ENCODE measurements around the gene TMEM167A.

Gene TMEM167A

GRCh38 chr5:83076742-83077661, at the start of gene TMEM167A, which contains the start of gene XRCC4:
Gene TMEM167A, minus strand, starts transcription at chr5:83077394. Its CDS starts 71 bp downstream, at chr5:83077323.
Gene XRCC4, plus strand, starts transcription at chr5:83077547. Its CDS starts 27,373 bp downstream, at chr5:83104920.
- peak; percentile 100 for DNase-seq

GRCh38 chr5:83126501-83126900, 49.3 kb upstream of the TMEM167A start:
- no peak for DNase-seq

GRCh38 chr5:83125560-83125959, 48.4 kb upstream of the TMEM167A start:
- no peak for DNase-seq

DNA sequence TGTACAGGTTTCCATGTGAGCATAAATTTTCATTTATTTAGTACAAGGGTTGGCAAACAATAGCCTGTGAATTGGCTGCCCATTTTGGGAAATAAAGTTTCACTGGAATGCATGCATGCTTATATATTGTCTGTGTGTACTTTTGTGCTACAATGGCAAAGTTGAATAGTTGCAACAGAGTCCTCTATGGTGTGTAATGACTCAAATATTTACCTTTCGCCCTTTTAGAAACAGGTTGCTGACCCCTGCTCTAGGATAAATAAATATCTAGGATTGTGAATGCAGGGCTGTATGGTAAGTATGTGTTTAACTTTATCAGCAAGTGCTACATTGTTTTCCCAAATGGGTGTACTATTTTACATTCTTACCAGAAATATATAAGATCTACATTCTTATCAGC, 47.4 kb upstream of the TMEM167A start:
- peak; percentile 30 for DNase-seq

- no peak for DNase-seq
These were observed 41.8 kb upstream of the TMEM167A start for GRCh38 chr5:83118976-83119375.

DNA sequence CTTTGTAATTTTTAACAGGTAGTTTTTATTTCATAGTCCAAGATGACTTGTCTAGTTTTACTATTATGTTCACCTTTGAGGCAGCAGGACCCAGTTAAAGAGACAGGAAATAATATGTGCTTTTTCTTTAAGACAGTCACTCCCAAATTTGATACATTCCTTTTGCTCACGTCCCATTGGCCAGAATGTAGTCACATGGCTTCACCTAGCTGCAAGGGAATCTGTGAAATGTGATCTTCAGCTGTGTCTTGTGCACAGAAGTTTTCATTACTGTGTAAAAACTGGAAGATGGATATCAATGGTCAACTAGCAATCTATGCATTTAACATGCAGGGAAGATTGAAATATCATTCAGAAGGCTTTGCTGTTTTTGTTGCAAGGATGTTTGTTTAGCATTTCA, 41.3 kb upstream of the TMEM167A start:
- no peak for DNase-seq

- DNase-seq: no peak
These were observed 38.6 kb upstream of the TMEM167A start for GRCh38 chr5:83115816-83116215.

- no peak for DNase-seq
These were observed 32.2 kb upstream of the TMEM167A start for GRCh38 chr5:83109380-83109779.

DNA sequence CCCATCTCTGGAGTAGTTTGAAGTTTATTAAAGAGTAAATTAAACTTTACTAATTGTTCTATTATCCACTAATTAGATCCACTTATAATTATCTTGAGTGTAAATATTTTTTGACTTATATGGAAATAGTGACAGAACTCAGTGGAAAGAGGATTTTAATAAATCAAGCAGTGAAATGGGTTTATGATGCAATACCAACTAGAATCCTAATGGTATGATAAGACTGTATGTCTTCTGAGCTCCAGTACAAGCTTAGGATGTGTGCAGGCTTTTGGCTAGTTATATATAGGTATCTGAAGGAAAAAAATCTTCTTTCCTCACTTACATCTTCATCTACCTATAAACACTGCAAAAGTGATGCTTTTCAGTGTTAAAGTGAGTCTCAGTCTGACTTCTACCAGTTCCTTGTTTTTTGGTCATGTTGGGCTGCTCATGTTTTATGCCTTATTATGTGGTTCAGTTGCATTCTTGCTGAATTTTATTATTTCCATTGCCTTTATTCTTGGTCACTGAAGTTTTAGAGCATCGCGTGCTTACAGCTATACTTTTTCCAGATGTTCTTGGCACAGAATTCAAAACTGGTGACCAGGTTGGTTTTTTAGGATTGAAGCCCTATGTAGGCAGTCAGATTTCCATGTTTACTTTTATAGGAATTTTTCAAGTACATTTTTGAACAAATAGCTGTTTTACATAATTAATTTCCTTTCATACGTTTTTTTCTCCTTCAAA, 30.7 kb upstream of the TMEM167A start:
- no peak for DNase-seq

- no peak for DNase-seq
These were observed 26.8 kb upstream of the TMEM167A start for GRCh38 chr5:83104021-83104420.

- DNase-seq: no peak
These were observed 25.3 kb upstream of the TMEM167A start for GRCh38 chr5:83102364-83102980.

GRCh38 chr5:83101514-83101913, 24.3 kb upstream of the TMEM167A start:
- no peak for DNase-seq

DNA sequence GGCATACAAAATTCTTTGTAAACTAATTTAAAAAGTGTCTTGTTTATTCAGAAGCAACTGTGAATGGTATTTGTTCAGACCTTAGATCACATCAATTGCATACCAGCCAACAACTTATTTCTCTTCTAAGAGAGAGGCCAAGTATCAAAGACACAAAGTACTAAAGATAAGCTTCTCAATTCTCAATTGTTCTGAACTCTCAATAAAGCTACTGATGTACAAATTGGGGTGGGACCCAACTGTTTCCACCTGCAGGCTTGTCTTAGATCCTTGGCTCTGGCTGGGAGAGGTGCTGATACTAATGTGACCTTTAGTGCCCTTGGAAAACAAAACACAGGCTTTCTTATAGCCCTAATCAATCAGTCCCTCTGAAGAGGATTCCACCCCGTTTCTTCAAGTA, 22.3 kb upstream of the TMEM167A start:
- DNase-seq: no peak

- peak; percentile 70 for DNase-seq
These were observed 21.8 kb upstream of the TMEM167A start for GRCh38 chr5:83099001-83099400.

DNA sequence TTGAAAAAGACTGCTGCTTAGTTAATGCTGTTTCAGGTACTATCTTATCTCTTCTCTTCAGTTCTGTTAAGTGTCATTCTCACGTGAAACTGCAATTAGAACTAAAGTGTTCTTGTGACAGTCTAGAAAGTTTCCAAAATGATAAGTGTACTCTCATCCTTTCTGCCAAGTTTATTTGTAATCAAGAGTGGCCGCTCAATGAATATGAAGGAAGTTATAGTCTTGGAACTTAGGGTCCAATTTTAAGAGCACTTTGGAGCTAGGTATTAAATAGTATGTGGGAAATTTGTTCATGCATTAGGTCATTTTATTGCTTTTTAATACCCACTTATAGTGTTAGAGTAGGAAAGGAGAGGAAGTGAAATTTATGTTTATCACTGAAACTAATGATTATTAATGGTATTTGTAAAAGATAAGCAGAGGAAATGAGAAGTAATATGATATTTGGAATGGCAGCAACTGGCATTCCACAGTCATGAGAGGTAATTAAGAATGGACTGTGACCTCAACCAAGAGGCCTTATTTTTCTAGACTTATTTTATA, 20.6 kb upstream of the TMEM167A start:
- DNase-seq: no peak

GRCh38 chr5:83096660-83097339, 19.6 kb upstream of the TMEM167A start:
- DNase-seq: no peak

- no peak for DNase-seq
These were observed 18.9 kb upstream of the TMEM167A start for GRCh38 chr5:83095957-83096539.

DNA sequence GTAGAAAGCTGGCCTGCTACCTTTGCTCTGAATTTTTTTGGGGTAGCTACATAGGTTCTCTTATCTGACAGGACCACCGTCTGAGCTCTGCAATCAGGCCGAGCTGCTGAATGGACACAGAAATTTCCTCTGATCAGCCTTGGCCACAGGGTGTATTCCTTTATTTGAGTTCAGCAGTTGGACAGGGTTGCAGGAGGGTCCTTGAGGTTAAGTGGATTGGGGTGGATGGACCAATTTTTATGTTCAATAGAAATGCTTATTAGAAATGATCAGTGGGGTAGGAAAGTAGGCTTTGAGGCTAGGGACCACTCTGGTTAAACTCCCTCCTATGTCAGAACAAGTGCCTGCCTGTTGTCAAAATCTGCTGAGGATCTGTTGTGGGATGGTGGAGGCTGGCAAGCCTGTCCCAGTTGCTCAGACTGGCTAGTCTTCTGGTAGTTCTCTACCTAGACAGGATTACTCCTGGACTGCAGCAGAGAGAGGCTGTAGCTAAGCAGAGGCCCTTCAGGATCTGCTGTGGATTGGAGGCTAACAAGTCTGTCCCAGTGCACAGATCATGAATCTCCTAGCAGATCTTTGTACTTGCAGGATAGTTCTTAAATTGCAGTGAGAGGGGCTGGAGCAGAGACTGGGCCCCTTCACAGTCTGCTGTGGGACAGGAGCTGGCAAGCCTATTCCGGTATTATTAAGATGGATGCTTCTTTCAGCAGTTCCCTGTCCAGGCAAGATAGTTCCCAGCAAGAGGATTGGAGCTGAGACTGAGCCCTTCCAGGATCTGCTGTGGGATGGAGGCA, 18.2 kb upstream of the TMEM167A start:
- DNase-seq: no peak

DNA sequence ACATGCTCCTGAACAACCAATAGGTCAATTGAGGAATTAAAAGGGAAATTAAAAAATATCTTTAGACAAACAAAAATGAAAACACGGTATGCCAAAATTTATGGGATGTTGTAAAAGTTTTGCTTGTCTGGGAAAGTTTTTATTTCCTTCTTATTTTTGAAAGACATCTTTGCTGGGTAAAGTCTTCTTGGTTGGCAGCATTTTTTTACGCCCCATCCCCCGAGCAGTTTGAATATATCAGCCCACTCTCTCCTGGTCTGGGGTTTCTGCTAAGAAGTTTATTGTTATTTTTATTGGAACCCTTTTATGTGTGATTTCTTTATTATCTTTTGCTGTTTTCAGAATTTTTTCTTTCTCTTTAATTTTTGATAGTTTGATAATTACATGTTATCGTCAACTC, 16.5 kb upstream of the TMEM167A start:
- no peak for DNase-seq

GRCh38 chr5:83092619-83093018, 15.4 kb upstream of the TMEM167A start:
- no peak for DNase-seq

DNA sequence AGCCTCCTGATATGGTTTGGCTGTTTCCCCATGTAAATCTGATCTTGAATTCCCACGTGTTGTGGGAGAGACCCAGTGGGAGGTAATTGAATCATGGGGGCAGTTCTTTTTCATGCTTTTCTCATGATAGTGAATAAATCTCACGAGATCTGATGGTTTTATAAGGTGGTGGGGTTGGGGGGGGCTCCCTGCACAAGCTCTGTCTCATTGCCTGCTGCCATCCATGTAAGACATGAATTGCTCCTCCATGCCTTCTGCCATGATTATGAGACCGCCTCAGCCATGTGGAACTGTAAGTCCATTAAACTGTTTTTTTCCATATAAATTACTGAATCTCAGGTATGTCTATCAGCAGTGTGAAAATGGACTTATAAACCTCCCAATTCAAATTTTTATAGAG, 13.0 kb upstream of the TMEM167A start:
- DNase-seq: no peak

Measured in NCI-H69 (cell line).